ENCODE data around the gene BAIAP2L2.

BAIAP2L2 gene

DNA sequence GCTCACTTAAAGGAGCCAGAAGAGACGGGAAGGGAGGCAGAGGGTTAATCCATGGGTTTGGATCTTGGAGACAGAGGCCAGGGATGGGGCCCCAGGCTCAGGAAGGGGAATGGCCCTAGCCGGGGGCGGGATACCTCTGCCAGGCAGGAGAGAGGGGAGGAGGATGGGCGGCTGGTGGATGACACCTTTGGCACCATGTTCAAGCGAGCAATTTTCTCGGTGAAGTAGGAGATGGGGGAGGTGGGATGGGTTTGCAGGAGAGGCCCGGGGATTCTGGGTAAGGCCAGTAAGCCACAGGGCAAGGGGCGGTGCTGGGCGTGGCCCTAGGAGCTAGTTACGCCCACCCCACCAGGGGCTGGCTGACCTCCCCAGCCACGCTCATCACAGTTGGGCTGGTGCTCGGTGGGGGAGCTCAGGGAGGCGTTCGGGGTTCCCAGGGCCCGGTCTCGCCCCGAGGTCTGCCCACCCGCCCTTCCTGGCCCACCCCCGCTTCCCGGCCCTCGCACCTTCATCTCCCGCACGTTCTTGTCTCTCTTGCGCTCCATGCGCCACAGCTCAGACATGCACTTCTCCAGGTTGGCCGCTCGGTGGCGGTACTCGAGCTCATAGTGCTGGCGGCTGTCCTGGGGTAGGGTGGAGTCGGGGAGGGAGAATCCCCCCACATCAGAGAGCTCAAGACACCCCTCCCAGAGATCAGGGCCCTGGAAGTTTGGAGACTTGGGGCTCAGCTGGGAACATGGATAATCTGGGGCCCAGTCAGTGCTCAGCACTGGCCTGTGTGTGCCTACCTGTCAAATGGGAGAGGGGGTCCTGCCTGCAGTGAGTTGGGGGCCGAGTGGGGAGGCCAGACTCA lies 12.7 kb downstream of the BAIAP2L2 start:
- H3K4me3 ChIP-seq, result no peak overlapping the region
- TF ChIP-seq, protein P1, sequence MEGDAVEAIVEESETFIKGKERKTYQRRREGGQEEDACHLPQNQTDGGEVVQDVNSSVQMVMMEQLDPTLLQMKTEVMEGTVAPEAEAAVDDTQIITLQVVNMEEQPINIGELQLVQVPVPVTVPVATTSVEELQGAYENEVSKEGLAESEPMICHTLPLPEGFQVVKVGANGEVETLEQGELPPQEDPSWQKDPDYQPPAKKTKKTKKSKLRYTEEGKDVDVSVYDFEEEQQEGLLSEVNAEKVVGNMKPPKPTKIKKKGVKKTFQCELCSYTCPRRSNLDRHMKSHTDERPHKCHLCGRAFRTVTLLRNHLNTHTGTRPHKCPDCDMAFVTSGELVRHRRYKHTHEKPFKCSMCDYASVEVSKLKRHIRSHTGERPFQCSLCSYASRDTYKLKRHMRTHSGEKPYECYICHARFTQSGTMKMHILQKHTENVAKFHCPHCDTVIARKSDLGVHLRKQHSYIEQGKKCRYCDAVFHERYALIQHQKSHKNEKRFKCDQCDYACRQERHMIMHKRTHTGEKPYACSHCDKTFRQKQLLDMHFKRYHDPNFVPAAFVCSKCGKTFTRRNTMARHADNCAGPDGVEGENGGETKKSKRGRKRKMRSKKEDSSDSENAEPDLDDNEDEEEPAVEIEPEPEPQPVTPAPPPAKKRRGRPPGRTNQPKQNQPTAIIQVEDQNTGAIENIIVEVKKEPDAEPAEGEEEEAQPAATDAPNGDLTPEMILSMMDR (IDR thresholded peaks at IDR 0.05), result peak; percentile 9 to 15
- no peaks in the 10 kb centered on the region for H3K36me3 ChIP-seq
- H3K27me3 ChIP-seq, result no peaks in the 10 kb centered on the region
- no peaks in the 10 kb centered on the region for H3K9me3 ChIP-seq
- DNase-seq, result no peak
- peak overlapping the region in 1 of 2 donors; percentile 26 for H3K27ac ChIP-seq
- intact Hi-C loops (cut with DNase I; ENCODE audit: low total_unique reads), result no loop called here
- H3K4me1 ChIP-seq, result peaks cover 0 to 16% (median 8%) of the 10 kb centered on the region in 4 donors

DNA sequence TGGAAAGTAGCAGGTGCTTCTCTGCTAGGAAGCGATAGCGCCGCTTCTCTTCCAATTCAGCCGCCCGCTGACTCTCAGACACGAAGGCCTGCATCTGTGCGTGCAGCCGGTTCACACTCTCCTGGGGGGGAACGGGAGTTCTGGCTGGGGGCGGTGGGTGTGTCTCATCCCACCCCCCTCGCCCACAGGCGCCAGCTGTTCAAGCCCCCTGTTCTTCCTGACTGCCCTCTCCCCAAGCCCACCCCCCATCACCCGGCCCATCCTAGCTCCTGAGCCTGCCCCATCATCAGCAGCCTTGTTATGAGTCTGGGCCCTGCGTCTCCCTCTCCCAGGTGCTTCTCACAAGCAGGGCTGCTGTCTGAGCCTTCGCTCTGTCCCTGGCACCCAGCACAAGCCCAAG lies 13.4 kb downstream of the BAIAP2L2 start:
- H3K9me3 ChIP-seq, result no peaks in the 10 kb centered on the region
- no peak overlapping the region for H3K4me3 ChIP-seq
- intact Hi-C loops (cut with DNase I; ENCODE audit: low total_unique reads), result no loop called here
- TF ChIP-seq, protein P1 (IDR thresholded peaks at IDR 0.05), result no peak
- H3K4me1 ChIP-seq, result peaks cover 0 to 16% (median 8%) of the 10 kb centered on the region in 4 donors
- no peak for DNase-seq
- no peak overlapping the region for H3K27ac ChIP-seq
- H3K27me3 ChIP-seq, result no peaks in the 10 kb centered on the region
- no peaks in the 10 kb centered on the region for H3K36me3 ChIP-seq

DNA sequence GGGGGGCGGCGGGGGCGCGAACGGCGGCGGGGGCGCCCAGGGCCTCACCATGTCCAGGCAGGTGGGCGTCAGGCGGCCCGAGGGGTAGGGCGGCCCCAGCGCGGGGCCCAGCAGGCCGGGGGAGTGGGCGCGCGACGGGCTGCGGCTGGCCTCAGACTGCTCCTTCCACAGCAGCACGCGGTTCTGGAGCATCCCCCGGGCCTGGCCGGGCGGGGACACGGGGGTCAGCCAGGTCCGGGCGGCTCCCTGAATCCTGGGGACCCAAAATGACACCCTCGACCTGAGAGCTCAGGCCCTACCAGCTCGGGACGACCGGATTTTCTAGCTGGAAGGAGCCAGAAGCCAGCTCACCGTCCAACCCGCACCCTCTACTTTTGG lies 21.0 kb downstream of the BAIAP2L2 start:
- Histone ChIP-seq H3K4me3 (peak overlapping the region in 1 of 2 donors; percentile 3), H3K36me3 (peaks cover 0 to 21% (median 17%) of the 10 kb centered on the region in 3 donors), H3K27me3 (peaks cover 0 to 28% of the 10 kb centered on the region in 2 donors), H3K9me3 (no peaks in the 10 kb centered on the region), H3K27ac (no peak overlapping the region), H3K4me1 (peaks cover 0 to 13% (median 11%) of the 10 kb centered on the region in 4 donors)
- intact Hi-C loops (cut with DNase I; ENCODE audit: low total_unique reads), result no loop called here
- DNase-seq, result no peak
- TF ChIP-seq, protein P1 (IDR thresholded peaks at IDR 0.05), result no peak

DNA sequence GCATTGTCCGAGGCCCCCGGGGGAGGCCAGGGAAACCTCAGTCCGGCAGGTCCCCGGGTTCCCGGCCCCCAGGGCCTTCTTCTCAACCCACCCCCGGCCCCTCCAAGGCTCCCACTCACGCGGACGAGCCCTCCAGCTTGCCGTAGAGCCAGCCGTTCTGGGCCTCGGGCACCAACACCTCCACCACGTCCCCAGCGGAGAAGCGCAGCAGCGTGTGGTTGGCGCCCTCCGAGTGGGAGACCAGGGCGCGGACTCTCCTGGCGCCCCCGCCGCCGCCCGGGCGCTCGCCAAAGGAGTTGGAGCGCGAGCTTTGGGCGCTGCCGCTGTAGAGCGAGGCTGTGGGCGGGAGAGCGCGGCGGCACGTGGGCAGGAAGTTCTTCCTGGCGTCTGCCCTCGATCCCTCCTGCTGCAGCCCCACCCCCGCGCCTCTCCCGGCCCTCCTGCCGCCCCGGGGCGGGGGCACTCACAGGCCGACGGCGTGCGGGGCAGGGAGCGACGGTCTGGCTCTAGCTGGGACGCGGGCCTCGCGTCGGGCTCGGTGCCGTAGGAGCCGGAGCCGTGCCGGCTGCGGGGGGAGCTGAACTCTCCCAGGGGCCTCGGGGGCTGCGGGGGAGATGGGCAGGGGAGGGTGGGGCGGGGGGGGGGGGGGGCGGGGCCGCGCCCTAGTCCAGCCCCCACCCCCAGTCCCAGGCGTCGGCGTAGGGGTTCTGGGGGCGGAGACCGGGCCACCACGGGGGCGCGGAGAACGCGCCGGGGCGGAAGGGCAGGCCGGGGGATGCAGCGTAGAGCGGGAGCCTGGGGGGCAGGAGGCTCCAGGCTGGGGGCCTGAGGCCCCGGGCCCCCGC lies 21.6 kb downstream of the BAIAP2L2 start:
- Histone ChIP-seq H3K27me3 (peaks cover 0 to 28% of the 10 kb centered on the region in 2 donors), H3K27ac (no peak overlapping the region), H3K4me3 (peak overlapping the region; percentile 3 to 37), H3K36me3 (peaks cover 0 to 21% (median 17%) of the 10 kb centered on the region in 3 donors), H3K4me1 (peaks cover 0 to 13% (median 11%) of the 10 kb centered on the region in 4 donors), H3K9me3 (no peaks in the 10 kb centered on the region)
- TF ChIP-seq, protein P1 (IDR thresholded peaks at IDR 0.05), result no peak
- intact Hi-C loops (cut with DNase I; ENCODE audit: low total_unique reads), result no loop called here
- no peak for DNase-seq

DNA sequence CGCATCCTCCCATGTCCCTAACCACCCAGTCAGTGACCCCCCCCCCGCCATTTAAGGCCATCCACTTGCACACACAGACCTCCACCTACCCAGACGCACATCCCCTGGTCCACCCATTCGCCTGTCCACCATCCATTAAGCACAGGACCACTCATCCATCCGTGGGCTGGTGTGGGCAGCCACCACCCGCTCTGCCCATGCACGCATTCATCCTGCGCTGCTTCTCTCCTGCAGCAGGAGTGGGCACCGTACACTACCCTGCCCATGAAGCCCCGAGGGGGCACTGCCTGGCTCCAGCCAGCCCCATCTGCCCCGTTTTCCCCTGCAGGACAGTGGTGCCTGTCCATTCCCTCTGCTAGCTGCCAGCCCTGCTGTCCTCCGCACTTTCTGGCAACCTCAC lies 22.6 kb downstream of the BAIAP2L2 start:
- H3K9me3 ChIP-seq, result no peaks in the 10 kb centered on the region
- peaks cover 0 to 15% (median 12%) of the 10 kb centered on the region in 4 donors for H3K4me1 ChIP-seq
- H3K27ac ChIP-seq, result no peak overlapping the region

More for the DNA sequence above, 22.6 kb downstream of the BAIAP2L2 start:
- intact Hi-C loops (cut with DNase I; ENCODE audit: low total_unique reads), result no loop called here
- no peak for DNase-seq
- H3K27me3 ChIP-seq, result peaks cover 0 to 28% of the 10 kb centered on the region in 2 donors
- H3K4me3 ChIP-seq, result no peak overlapping the region
- peaks cover 0 to 21% (median 17%) of the 10 kb centered on the region in 3 donors for H3K36me3 ChIP-seq
- TF ChIP-seq, protein P1 (IDR thresholded peaks at IDR 0.05), result no peak

Data from tibial artery (tissue), 4 donors.